NCI-H226 (cell line): ENCODE data around the gene FOXP2.
"Not testable (repeated sequence)": the region's sequence is repeated elsewhere in the genome, so short reads cannot be mapped to it uniquely, and the experiment has no call there.

Experiments used
- DNase-seq: peaks from one replicate; pipeline ENCODE4 v3.0.0-alpha.2; 2015

FOXP2 gene

GRCh38 chr7:114414156-114415063 is at the start of gene FOXP2:
FOXP2 (plus strand) TSS chr7:114414815; CDS start chr7:114426512, 11,697 bp downstream.
- no peak for DNase-seq

GRCh38 chr7:114365791-114366190 is 48.8 kb upstream of the FOXP2 start:
- no peak for DNase-seq

DNA sequence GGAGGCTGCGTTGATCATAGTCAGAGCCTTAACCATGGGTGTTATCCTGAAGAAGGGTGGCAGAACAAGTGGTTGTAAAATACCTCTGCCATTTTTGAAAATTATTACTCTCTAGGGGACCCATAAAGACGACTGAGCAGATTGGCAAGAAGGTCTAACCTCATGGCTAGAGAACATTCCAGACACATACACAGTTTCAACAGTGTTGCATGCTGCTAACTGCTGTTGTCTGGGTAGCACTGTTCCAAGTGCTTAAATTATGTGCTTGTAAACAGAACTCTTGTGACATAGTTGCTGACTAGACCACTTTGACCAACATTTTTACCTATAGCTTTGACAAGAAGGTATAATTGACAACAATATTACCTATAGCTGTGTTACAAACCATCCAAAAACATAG is 46.1 kb upstream of the FOXP2 start:
- DNase-seq: no peak

GRCh38 chr7:114369294-114369693 is 45.3 kb upstream of the FOXP2 start:
- DNase-seq: no peak

- DNase-seq: no peak
Observed at GRCh38 chr7:114372619-114373018, 42.0 kb upstream of the FOXP2 start.

DNA sequence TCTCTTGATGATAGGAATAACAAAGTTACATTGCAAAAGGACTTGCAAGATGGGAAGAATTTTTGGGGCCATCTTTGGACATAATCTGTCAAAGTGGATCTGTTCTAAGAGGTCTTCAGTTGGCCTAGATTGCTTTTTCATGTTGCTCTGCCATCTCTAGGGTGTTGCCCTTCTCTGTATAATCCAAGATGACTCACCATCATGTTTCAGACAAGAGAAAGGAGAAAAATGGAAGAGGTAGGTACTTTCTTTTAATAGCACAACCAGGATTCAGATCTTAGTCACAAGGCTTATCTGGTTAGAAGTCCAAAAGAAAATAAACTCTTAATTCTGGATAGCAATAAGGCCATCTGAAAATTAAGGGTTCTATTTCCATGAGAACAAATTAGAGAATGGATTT is 38.7 kb upstream of the FOXP2 start:
- peak; percentile 8 for DNase-seq

GRCh38 chr7:114383946-114384345 is 30.7 kb upstream of the FOXP2 start:
- DNase-seq: not testable (repeated sequence)

- DNase-seq: not testable (repeated sequence)
Observed at GRCh38 chr7:114384346-114384745, 30.3 kb upstream of the FOXP2 start.

DNA sequence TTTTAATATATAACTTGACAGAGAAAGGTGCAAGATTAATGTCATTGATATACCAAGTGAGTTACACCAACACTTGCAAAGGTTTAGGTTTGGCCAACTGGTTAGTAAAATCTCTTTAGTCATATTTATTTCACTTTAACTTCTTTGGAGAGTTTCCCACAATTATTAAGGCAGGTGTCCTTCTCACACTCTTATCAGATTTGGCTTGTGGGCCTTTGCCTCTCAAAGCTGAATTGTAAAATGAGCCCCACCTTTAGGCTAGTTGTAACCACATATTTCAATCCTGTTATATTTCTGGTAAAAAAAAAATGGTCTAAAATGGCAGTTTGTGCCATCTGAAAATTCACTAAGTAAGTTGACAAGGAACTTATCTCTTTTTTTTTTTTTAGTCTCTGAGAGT is 26.6 kb upstream of the FOXP2 start:
- no peak for DNase-seq

GRCh38 chr7:114392686-114393085 is 21.9 kb upstream of the FOXP2 start:
- DNase-seq: peak; percentile 52

- DNase-seq: peak; percentile 74
Observed at GRCh38 chr7:114402876-114403635, 11.6 kb upstream of the FOXP2 start.

GRCh38 chr7:114405427-114405826 is 9.2 kb upstream of the FOXP2 start:
- DNase-seq: peak; percentile 37

GRCh38 chr7:114409750-114410149 is 4.9 kb upstream of the FOXP2 start:
- peak; percentile 73 for DNase-seq

DNA sequence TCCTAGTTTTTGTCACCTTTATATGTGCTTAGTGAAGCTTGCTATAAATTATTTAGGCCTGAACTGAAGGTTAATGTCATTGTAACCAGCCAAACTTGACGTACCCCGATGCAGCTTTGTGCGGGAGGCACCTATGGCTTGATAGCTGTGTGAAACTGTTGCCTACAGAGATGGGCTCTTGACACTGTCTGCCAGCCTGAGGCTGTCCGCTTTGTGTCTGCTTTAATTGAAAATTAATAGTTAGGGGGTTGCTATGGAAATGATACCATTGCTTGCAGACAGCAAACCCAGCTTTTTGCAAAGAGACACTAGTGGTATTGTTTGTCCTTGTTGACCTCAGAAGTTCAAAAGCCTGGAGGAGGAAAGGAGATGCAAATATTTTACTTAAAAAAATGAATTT is 2.1 kb upstream of the FOXP2 start:
- no peak for DNase-seq

- no peak for DNase-seq
Observed at GRCh38 chr7:114413761-114414155, 857 bp upstream of the FOXP2 start.

DNA sequence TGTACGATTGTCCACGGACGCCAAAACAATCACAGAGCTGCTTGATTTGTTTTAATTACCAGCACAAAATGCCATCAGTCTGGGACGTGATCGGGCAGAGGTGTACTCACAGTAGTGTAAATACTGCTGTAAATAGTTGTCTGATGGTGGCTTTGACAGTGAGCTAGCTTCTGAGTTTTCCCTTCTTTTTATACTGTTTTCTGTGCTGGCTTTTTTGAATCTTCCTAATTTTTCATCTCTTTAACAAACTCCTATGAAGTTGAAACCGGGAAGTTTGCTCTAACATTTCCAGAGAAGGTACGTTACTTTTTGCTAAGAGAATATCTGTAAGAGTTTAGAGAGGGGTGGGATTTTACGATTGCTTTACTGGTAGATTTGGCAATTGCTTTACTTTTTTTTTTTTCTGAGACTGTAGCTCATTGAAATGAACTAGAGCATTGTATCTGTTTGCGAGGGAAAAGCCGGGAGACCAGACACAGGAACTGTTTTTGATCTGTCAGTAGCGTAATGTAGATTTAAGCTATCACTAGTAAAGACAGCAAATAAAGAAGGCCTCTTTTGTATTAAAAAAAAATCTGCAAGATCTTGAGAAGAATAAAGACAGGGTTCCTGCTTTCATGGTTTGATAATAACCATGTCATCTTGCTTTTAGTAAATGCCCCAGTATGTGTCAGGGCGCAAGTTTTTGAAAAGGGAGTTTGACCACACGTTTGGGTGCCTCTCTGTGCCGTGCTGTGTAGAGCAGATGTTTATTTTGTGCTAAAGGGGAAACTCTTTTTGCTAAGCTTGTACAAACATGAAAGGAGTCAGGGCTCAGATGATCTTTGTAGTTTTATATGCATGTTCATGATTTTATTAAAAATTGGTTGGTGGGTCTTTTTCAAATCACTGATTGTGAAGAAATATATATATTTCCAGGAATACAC is 712 bp downstream of the FOXP2 start:
- no peak for DNase-seq

- no peak for DNase-seq
Observed at GRCh38 chr7:114416129-114416990, 1.7 kb downstream of the FOXP2 start.

DNA sequence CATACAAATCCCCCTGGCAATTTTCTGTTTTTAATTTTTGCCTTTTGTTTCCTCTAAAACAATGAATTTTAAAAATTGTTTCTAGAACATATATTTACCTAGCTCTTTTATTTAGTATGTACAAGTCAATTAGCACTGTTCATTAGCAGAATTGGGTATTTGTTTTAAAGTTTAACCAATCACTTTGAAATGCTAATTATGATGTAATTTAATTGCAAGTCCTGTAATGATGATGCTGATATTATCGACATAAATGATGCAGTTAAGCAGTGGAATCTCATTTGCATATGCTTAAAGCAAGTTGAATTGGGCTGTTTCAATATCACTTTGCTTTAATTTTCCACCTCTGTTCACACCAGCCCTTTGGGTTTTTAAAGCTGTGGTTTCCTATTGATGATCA is 2.7 kb downstream of the FOXP2 start:
- no peak for DNase-seq

GRCh38 chr7:114418117-114418516 is 3.5 kb downstream of the FOXP2 start:
- DNase-seq: no peak

DNA sequence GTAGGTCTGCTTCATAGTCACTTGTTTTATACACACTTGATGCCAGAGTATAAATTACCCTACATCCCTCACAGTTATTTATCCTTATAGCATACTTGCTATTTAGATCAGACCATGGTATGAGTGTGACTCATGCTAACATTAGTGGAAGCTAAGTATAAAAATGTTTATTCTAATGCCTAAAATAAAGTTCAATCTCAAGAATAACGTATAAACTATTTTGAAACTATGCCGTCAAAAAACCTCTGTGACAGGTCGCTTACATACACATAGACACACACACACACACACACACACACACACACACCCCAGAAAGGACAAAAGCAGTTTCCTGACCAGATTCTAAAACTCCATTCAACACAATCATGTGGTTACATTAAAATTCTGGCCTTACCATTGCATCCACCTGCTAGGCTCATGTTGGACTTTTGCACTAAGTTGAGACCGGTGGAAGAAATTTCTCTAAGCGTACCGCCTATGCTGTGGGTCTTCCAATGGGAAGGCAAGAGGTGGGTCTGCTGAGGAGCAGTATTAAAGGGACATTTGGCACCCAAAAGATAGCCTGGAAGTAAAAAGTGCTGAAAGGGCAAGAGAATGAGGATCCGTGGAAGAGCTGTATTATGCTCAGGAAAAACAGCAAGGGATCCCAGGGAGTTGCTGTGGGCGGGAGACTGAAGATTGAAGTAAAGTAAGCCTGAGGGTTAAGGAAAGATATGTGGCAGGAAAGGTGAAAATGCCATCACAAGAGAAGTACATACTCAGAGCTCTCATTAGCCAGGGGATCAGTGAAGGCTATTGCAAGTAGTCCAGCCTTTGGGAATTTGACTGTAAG is 5.0 kb downstream of the FOXP2 start:
- DNase-seq: no peak
